HG03520 (cell line): ENCODE measurements around the gene LOC101059915.
"Not testable (repeated sequence)": the region's sequence is repeated elsewhere in the genome, so short reads cannot be mapped to it uniquely, and the experiment has no call there.

Source experiments
- ATAC-seq: cut with Tn5 transposase; IDR thresholded peaks from one replicate; pipeline ENCODE4 v1.9.1; 2021; ENCODE audit warnings: mild to moderate bottlenecking, moderate library complexity; ENCODE audit not compliant: unreplicated experiment

LOC101059915 gene

GRCh38 chrX:71671043-71671780 is 3.9 kb downstream of the LOC101059915 start:
- no peak for ATAC-seq

DNA sequence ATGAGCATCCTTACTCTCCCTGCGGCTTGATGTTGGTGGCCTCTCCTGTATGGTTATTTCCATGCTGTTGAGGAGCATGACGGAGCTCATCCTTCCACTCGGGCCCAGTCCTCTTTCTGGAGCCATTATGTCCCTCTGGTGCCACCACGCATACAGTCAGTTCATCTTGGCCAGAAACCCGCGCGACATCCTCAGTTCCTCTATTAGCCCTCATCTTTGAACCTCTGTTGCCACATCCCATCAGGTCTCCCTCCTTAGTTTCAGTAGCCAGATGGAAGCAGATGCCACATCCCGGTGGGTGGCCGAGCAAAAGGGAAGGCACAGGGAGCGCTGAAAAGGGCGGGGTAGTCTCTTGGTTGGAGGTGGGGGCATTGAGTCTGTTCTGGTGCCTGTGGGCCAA is 4.6 kb downstream of the LOC101059915 start:
- no peak for ATAC-seq

DNA sequence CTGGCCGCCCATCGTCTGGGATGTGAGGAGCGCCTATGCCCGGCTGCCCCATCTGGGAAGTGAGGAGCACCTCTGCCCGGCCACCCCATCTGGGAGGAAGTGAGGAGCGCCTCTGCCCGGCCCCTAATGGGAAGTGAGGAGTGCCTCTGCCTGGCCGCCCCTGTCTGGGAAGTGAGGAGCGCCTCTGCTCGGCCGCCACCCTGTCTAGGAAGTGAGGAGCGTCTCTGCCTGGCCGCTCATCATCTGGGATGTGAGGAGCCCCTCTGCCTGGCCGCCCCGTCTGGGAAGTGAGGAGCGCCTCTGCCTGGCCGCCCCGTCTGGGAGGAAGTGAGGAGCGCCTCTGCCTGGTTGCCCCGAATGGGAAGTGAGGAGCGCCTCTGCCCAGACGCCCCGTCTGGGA is 8.3 kb downstream of the LOC101059915 start:
- not testable (repeated sequence) for ATAC-seq

GRCh38 chrX:71676068-71676795 is 8.9 kb downstream of the LOC101059915 start:
- ATAC-seq = not testable (repeated sequence)

GRCh38 chrX:71677195-71677594 is 9.8 kb downstream of the LOC101059915 start:
- not testable (repeated sequence) for ATAC-seq

GRCh38 chrX:71679575-71680207 is 12.3 kb downstream of the LOC101059915 start:
- ATAC-seq = no peak

DNA sequence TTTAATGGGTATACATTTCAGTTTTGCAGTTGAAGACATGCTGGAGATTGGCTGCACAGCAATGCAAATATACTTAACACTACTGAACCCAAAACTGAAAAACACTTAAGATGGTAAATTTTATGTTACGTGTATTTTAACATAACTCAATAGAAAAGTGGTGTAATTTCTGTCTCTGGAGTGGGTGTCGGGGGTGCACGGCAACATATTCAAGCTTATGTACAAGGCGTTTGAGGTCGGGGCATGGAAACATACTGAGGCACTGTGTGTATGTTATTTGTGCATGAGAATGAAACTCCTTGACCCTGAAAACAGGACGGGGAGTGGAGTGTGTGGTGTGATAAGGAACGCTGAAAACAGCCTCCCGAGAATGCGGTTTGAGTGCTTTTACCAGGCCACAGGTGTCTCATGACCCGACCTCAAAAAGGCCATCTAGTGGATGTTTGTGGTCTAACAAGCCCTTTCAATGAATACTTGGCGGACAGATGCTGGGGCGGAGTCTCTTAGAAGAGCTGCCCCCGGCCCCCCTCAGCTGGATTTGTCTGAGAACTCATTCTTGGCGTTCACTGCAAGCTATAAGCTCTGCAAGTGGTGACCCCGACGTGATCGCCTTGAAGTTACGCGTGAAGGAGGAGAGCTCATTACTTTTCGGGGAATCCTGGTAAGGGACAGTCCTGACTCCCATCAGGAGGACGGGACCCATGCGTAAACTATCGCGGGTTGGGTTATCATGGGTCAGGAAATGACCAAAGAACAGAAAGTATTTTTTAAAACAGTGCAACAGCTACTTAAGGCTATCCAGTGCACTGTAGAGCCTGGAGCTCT is 29.5 kb downstream of the LOC101059915 start:
- peak; percentile 52 for ATAC-seq

- peak; percentile 21 for ATAC-seq
Observed at GRCh38 chrX:71697466-71698298, 30.3 kb downstream of the LOC101059915 start.

DNA sequence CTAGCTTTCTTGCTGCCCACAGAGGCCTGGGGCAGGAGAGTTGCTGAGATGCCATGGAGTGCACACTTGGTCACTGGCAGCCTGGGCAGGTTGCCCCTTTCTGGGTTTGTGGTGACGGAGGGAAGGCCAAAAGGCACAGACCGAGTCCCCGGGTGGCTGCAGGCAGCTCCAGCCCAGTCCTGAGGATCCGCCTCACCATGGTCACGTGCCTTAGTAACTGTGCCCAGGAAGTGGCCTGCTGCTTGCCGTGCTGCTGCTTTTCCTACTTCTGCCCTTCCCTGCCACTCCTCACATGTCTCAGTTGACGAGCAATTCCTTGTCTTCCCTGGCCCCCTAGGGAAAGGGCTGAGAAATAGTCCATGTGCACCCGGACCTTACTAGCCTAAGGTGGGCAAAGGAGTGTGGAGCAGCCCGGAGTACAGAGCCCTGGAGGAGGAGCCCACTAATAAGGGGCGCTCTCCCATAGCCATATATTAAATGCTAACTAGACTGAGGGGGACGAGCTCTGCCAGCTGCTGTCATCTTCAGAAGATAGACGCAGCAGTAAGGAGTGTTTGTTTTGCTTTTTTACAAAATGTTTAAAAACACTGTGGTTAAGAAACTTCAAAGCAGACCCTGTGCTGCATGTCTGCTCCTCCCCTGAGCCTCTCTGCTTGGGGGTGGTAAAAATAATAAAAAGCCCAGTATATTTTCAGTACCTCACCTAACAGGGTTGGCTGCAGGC is 31.1 kb downstream of the LOC101059915 start:
- ATAC-seq = not testable (repeated sequence)

DNA sequence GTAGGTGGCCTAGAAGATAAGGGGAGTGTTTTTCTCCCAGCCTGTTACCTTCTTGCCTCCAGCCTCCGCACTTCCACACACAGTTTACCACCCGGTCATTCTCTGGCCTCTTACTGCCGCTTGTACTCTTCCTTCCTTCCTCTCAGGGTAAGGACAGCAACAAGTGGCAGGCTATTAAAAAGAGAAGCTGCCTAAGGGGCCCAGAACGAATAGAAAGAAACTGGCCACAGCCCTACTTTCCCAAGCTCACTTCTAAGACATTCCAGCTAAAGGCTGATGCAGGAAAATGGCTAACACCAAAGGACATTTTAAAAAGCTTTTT is 31.6 kb downstream of the LOC101059915 start:
- ATAC-seq = not testable (repeated sequence)

GRCh38 chrX:71702853-71703252 is 35.5 kb downstream of the LOC101059915 start:
- ATAC-seq = peak; percentile 48

DNA sequence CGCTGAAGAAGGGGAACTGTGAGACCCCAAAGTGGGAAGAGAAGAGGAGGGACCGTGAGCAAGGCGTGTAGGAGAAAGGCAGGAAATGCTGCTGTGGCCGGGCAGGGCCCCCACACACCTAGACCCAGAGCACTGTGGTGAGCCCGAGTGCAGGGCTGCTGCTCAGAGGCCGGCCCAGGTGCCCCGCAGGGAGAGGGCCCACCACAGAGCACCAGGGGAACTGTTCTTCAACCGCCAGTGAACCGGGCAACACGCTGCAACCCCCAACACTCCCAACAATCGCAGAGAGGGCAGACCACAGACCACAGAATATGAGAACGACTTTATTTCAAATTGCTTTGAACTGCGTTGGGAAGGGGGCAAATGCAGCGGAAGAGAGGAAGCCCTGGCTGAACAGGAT is 46.7 kb downstream of the LOC101059915 start:
- ATAC-seq = not testable (repeated sequence)

GRCh38 chrX:71715551-71715950 is 48.2 kb downstream of the LOC101059915 start:
- not testable (repeated sequence) for ATAC-seq

DNA sequence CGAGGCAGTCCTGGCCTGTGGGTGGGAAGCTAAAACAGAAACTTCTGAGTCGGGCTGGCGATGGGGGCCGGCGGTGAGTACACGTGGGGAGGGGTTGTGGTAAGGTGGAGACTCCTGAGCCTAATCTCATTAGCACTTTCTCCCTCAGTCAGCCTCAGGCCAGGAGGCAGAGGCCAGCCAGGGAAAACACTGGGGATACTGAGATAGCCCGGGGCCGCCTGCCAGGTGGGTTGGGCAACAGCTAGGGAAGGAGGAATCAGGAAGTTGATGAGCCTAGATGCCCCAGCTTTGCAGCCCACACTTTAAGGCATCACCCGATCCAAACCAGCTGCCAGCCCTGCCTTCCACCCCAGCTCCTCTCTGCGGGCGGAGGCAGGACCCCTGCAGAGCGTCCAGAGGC is 49.0 kb downstream of the LOC101059915 start:
- ATAC-seq = not testable (repeated sequence)

DNA sequence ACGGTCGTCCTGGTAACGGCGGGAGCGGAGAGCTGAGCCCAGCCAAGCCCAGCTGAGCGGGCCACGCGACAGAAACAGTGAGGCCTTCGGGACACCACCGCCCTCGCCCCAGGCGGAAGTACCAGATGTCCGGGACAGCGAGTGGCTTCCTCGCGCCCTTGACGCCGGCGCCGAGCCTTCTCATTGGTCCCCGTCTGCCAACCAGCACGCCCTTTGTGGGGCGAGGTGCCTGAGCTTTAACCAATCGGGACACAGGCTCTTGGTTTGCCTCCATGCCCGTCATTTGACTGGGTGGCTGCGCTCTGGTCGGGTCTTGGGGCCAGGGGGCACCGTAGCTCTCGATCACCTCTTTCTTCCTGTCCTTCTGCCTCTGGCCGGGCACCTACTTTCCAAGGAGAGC is 50.8 kb downstream of the LOC101059915 start, which contains the start of gene CXorf49:
Gene CXorf49 (minus strand): TSS at position 101 of the 400 bp plus-strand sequence. CDS start 134 bp downstream, outside the sequence.
- ATAC-seq = not testable (repeated sequence)

DNA sequence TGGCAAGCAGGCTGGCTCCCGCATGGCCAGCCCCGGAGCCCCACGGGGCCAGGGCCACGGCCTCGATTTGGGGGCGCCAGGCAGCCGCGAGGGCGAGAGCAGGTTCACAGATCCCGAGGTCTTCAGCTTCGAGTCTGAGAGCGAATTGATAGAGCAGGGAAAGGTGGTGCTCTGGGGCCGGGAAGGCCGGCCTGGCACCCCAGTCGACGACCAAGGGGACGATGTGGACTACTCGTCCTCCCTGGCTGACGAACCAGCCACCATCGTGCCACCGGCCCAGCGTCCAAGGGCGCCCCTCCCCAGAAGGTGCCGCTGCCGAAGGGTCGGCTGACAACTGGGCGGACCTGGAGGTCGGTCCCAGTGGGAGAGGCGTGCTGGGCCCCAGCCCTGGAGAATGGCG is 51.8 kb downstream of the LOC101059915 start:
- not testable (repeated sequence) for ATAC-seq

- not testable (repeated sequence) for ATAC-seq
Observed at GRCh38 chrX:71720289-71720886, 53.0 kb downstream of the LOC101059915 start.
